ENCODE results near the gene MAST4. TPM values are rescaled to one million over a fixed set of nuclear protein-coding genes. Genes with fewer than 3 reads are reported as not detected.
"Not testable (repeated sequence)": the region's sequence is repeated elsewhere in the genome, so short reads cannot be mapped to it uniquely, and the experiment has no call there.

MAST4 gene
- polyA plus RNA-seq, 1 experiment = 4.0 TPM

- H3K4me3 ChIP-seq (ENCODE audit: low read depth, low read length) = no peak overlapping the region
- ChIA-PET CTCF (interaction anchor here (1.1 to 1.8 kb wide), 2 partner anchors 8 to 43 kb away, joined by 3 to 6 read pairs; no protein-coding TSS in a partner anchor), POLR2A (no interaction called here)
- TF ChIP-seq, protein P1, sequence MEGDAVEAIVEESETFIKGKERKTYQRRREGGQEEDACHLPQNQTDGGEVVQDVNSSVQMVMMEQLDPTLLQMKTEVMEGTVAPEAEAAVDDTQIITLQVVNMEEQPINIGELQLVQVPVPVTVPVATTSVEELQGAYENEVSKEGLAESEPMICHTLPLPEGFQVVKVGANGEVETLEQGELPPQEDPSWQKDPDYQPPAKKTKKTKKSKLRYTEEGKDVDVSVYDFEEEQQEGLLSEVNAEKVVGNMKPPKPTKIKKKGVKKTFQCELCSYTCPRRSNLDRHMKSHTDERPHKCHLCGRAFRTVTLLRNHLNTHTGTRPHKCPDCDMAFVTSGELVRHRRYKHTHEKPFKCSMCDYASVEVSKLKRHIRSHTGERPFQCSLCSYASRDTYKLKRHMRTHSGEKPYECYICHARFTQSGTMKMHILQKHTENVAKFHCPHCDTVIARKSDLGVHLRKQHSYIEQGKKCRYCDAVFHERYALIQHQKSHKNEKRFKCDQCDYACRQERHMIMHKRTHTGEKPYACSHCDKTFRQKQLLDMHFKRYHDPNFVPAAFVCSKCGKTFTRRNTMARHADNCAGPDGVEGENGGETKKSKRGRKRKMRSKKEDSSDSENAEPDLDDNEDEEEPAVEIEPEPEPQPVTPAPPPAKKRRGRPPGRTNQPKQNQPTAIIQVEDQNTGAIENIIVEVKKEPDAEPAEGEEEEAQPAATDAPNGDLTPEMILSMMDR (IDR thresholded peaks at IDR 0.05; ENCODE audit: insufficient read depth, low read depth, low read length) = no peak
- DNase-seq (ENCODE audit: low read depth) = no peak
- H3K27me3 ChIP-seq (ENCODE audit: control insufficient read depth, insufficient read depth, low read length) = peaks cover 9% of the 10 kb centered on the region
- H3K36me3 ChIP-seq (ENCODE audit: control insufficient read depth, insufficient read depth, low read length) = no peaks in the 10 kb centered on the region
These were observed 225.7 kb downstream of the MAST4 start for GRCh38 chr5:66821688-66822429.

- peaks cover 10% of the 10 kb centered on the region for H3K27me3 ChIP-seq (ENCODE audit: control insufficient read depth, insufficient read depth, low read length)
- POLR2A ChIA-PET; DNase-seq (ENCODE audit: low read depth); H3K36me3 ChIP-seq (ENCODE audit: control insufficient read depth, insufficient read depth, low read length); H3K4me3 ChIP-seq (ENCODE audit: low read depth, low read length): not testable (repeated sequence)
- CTCF ChIA-PET = interaction anchor here (1.1 to 1.8 kb wide), 2 partner anchors 9 to 42 kb away, joined by 3 to 6 read pairs; no protein-coding TSS in a partner anchor
These were observed 226.7 kb downstream of the MAST4 start for GRCh38 chr5:66822906-66823305.

- Histone ChIP-seq H3K36me3 (ENCODE audit: control insufficient read depth, insufficient read depth, low read length) (no peaks in the 10 kb centered on the region), H3K4me3 (ENCODE audit: low read depth, low read length) (no peak overlapping the region), H3K27me3 (ENCODE audit: control insufficient read depth, insufficient read depth, low read length) (peaks cover 16% of the 10 kb centered on the region)
- no peak for DNase-seq (ENCODE audit: low read depth)
- TF ChIP-seq, protein P1 (IDR thresholded peaks at IDR 0.05; ENCODE audit: insufficient read depth, low read depth, low read length) = no peak
- ChIA-PET CTCF (interaction anchor here (0.7 to 1.2 kb wide), 3 partner anchors 9 to 28 kb away, joined by 3 to 9 read pairs (median 3); no protein-coding TSS in a partner anchor), POLR2A (no interaction called here)
These were observed 228.3 kb downstream of the MAST4 start for GRCh38 chr5:66824476-66824875.

GRCh38 chr5:66826263-66826662, 230.1 kb downstream of the MAST4 start:
- no peaks in the 10 kb centered on the region for H3K36me3 ChIP-seq (ENCODE audit: control insufficient read depth, insufficient read depth, low read length)
- H3K4me3 ChIP-seq (ENCODE audit: low read depth, low read length) = no peak overlapping the region
- POLR2A ChIA-PET = no interaction called here
- no peak for DNase-seq (ENCODE audit: low read depth)
- CTCF ChIA-PET = no interaction called here
- TF ChIP-seq, protein P1 (IDR thresholded peaks at IDR 0.05; ENCODE audit: insufficient read depth, low read depth, low read length) = no peak
- peaks cover 15% of the 10 kb centered on the region for H3K27me3 ChIP-seq (ENCODE audit: control insufficient read depth, insufficient read depth, low read length)

- CTCF ChIA-PET = no interaction called here
These were observed 230.5 kb downstream of the MAST4 start for GRCh38 chr5:66826696-66827095.

More at GRCh38 chr5:66826696-66827095, 230.5 kb downstream of the MAST4 start:
- POLR2A ChIA-PET = no interaction called here
- Histone ChIP-seq H3K36me3 (ENCODE audit: control insufficient read depth, insufficient read depth, low read length) (no peaks in the 10 kb centered on the region), H3K4me3 (ENCODE audit: low read depth, low read length) (no peak overlapping the region), H3K27me3 (ENCODE audit: control insufficient read depth, insufficient read depth, low read length) (peaks cover 13% of the 10 kb centered on the region)
- DNase-seq (ENCODE audit: low read depth) = no peak
- TF ChIP-seq, protein P1 (IDR thresholded peaks at IDR 0.05; ENCODE audit: insufficient read depth, low read depth, low read length) = no peak

Measured in BJ (cell line).